GM18873 (cell line): ENCODE results near the gene KIF5A.
"Not testable (repeated sequence)": the region's sequence is repeated elsewhere in the genome, so short reads cannot be mapped to it uniquely, and the experiment has no call there.

Experiments
- ATAC-seq: cut with Tn5 transposase; IDR thresholded peaks from one replicate; pipeline ENCODE4 v1.9.1; 2021; ENCODE audit warnings: mild to moderate bottlenecking, moderate library complexity, moderate number of reproducible peaks; ENCODE audit not compliant: unreplicated experiment, low FRiP score

Gene KIF5A

DNA sequence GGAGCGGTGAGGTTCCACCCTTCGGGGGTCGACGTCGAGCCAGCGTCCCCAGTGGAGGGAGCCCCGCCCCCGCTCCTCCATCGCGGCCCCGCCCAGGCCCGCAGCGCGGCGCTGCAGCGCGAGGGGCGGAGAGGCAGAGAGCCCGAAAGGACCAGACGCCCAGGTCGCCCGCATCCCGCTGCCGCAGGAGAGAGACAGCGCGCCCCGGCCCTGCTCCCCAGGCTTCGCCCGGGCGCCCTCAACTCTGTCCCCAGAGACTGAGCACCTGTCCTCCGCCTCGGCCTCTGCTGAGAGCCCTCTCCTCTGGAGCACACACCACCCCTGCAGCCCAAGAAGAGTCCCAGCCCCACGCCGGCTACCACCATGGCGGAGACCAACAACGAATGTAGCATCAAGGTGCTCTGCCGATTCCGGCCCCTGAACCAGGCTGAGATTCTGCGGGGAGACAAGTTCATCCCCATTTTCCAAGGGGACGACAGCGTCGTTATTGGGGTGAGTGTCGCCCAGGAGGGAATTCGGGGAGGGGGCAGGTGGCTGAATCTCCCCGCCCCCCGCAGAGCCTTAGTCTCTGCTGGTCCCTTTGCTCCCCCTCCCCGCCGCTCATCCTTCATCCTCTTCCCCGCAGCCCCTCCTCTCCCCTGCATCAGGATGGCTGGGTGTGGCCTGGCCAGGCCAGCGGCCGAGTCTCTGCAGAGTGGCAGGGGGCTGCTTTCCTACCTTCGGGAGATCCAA, at the start of gene KIF5A:
Gene KIF5A (plus strand): TSS at position 136 of the 732 bp plus-strand sequence. CDS start 228 bp downstream, at position 364.
- ATAC-seq: no peak

DNA sequence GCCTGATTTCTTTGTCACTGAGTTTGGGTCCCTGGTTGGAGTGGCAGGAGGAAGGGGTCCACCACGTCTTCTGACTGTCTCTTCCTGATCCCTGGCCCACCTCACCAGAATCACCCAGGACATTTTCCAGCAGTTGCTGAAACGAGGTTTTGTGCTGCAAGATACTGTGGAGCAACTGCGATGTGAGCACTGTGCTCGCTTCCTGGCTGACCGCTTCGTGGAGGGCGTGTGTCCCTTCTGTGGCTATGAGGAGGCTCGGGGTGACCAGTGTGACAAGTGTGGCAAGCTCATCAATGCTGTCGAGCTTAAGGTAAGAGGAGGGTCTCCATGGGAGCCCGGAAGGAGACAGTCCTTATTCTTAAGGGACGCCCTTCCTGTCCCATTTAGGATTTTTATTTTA, 49.6 kb upstream of the KIF5A start:
- ATAC-seq: no peak

GRCh38 chr12:57502311-57502969, 47.4 kb upstream of the KIF5A start:
- not testable (repeated sequence) for ATAC-seq

DNA sequence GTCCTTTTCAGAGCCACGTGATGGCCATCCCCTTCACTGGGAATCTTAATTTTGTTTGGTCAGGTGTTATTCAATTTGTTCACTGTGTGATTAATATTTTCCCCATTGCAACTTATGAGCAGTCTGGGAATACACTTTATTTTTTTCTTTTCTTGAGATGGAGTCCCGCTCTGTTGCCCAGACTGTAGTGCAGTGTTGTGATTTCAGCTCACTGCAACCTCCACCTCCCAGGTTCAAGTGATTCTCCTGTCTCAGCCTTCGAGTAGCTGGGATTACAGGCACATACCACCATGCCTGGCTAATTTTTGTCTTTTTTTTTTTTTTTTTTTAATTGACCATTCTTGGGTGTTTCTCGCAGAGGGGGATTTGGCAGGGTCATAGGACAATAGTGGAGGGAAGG, 43.3 kb upstream of the KIF5A start:
- ATAC-seq: not testable (repeated sequence)

DNA sequence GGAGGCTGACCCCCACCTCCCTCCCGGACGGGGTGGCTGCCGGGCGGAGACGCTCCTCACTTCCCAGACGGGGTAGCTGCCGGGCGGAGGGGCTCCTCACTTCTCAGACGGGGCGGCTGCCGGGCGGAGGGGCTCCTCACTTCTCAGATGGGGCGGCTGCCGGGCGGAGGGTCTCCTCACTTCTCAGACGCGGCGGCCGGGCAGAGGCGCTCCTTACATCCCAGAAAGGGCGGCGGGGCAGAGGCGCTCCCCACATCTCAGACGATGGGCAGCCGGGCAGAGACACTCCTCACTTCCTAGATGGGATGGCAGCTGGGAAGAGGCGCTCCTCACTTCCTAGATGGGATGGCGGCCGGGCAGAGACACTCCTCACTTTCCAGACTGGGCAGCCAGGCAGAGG, 42.0 kb upstream of the KIF5A start:
- not testable (repeated sequence) for ATAC-seq

- no peak for ATAC-seq
Observed at GRCh38 chr12:57511161-57511560, 38.7 kb upstream of the KIF5A start.

DNA sequence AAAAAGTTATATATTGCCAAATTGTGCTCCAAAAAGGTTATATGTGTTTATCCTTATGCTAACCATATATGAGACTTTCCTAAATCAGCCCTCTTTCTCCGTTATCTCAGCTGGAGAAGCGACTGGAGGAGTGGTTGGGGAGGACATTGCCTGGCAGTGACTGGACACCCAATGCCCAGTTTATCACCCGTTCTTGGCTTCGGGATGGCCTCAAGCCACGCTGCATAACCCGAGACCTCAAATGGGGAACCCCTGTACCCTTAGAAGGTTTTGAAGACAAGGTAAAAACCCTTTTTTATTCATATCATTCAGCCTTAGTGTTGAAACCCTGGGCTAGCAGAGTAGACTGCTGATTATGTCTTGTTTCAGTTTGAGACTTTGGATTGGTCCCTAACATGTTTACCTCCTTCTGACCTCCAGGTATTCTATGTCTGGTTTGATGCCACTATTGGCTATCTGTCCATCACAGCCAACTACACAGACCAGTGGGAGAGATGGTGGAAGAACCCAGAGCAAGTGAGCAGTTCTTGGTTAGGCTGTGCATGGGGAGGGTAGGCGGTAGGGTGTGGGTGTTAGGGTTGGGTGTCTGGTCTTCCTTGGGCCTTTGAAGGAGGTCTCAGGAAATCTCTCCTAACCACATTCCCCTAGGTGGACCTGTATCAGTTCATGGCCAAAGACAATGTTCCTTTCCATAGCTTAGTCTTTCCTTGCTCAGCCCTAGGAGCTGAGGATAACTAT, 38.1 kb upstream of the KIF5A start:
- ATAC-seq: no peak

GRCh38 chr12:57512665-57513064, 37.2 kb upstream of the KIF5A start:
- ATAC-seq: no peak

DNA sequence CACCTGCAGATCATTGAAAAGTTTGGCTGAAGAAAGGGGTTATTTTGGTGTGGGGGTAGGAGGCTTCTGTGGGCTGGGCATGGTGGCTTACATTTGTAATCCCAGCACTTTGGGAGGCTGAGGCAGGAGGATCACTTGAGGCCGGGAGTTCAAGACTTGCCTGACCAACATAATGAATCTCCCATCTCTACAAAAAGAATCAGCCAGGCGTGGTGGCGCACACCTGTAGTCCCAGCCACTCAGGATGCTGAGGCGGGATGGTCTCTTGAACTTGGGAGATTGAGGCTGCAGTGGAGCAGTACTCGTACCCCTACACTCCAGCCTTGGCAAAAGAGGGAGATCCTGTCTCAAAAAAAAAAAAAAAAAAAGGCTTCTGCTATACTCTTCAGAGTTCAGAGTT, 36.6 kb upstream of the KIF5A start:
- no peak for ATAC-seq

DNA sequence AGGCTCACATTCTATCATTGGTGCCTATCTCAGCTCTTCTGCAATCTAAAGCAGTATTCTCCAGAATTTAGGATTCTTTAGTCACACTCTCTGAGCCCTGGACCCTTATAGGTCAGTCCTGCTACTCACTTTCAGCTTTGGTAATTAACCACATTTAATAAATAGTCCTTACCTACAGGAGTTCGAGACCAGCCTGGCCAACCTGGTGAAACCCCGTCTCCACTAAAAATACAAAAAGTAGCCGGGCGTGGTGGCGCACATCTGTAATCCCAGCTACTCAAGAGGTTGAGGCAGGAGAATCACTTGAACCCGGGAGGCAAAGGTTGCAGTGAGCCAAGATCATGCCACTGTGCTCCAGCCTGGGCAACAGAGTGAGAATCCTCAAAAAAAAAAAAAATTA, 36.2 kb upstream of the KIF5A start:
- ATAC-seq: not testable (repeated sequence)

DNA sequence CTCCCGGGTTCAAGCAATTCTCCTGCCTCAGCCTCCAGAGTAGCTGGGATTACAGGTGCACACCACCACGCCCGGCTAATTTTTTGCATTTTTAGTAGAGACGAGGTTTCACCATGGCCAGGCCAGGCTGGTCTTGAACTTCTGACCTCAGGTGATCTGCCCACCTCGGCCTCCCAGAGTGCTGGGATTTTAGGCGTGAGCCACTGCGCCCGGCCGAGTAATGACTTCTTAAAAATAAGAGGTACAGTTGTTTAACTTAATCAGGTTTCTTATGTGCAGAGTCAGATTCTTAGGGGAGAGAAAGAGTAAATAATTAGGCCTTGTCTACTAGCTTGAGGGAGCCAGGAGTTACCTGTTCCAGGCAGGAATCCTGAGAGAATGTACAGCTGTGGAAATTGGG, 35.6 kb upstream of the KIF5A start:
- ATAC-seq: not testable (repeated sequence)

GRCh38 chr12:57514720-57515407, 35.0 kb upstream of the KIF5A start:
- ATAC-seq: no peak

DNA sequence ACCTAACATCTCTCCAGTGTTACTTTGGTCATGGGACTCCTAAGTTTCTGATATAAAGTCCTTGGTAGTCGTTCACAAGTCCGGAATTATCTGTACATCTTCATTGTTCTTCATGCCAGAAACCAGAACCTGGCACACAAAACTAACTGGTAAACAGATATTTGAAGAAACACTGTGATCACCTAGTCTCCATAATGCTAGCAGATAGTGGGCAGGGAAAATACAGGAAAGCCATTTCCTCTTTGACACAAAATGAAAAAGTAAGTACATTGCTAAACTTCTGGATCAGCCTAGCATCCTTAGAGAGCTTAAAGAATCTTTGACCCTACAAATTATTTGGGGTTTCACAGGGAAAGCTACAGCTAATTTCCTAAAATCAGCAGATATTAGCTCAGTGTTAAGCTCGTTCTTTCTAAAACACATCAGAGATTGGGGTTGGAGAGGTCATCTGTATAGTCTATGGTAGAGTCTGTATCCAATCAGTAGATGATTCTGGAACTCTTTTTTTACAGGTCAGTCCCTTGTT, 34.4 kb upstream of the KIF5A start:
- ATAC-seq: no peak

GRCh38 chr12:57515934-57516541, 33.8 kb upstream of the KIF5A start:
- ATAC-seq: no peak

DNA sequence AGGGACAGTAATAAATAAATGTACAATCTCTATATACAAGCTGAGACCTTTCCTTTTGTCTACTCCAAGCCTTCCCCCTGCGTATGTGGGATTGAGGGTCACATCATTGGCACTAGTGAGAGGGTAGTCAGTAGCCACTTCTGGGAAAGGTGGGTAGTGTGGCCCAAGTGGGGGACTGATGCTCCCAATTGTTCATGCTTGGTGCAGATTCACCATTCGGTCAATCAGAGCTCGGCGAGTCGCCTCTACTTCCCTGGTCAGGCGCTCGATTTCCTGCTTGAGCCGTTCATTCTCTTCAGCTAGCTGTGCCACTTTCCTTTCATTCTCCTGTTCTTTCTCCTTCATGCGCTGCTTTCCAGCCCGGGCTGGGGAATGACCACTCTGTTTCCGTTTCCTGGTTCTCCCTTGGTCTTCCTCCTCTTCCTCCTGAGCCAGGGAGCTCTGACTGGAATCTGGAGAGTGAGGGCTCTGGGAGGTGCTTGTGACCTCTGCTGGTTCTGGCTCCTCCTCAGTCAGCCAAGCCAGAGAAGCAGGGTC, 33.2 kb upstream of the KIF5A start:
- ATAC-seq: no peak

GRCh38 chr12:57517187-57517586, 32.7 kb upstream of the KIF5A start:
- ATAC-seq: no peak

GRCh38 chr12:57517718-57518117, 32.1 kb upstream of the KIF5A start:
- ATAC-seq: not testable (repeated sequence)

- no peak for ATAC-seq
Observed at GRCh38 chr12:57518176-57518919, 31.5 kb upstream of the KIF5A start.
